Mesodermal cell (in vitro differentiated cells): ENCODE data around the gene SRRM4.

ENCODE experiments used
- H3K27ac ChIP-seq: 2 replicates; pipeline ENCODE4 v1.7.0; 2013; ENCODE audit warnings: mild to moderate bottlenecking, low read depth, low read length, moderate library complexity; ENCODE audit not compliant: severe bottlenecking
- H3K36me3 ChIP-seq: 2 replicates; pipeline ENCODE4 v1.7.1; 2013; ENCODE audit warnings: mild to moderate bottlenecking, low read length, moderate library complexity; ENCODE audit not compliant: control insufficient read depth, insufficient read depth
- H3K4me1 ChIP-seq: one replicate; pipeline ENCODE4 v1.7.1; 2013; ENCODE audit warnings: mild to moderate bottlenecking, low read length; ENCODE audit not compliant: insufficient read depth, control insufficient read depth, poor library complexity, severe bottlenecking
- H3K4me3 ChIP-seq: 2 replicates; pipeline ENCODE4 v1.7.0; 2013; ENCODE audit warnings: low read length, control low read depth, mild to moderate bottlenecking; ENCODE audit not compliant: insufficient read depth, poor library complexity, severe bottlenecking; ENCODE audit errors: extremely low read depth
- H3K9me3 ChIP-seq: 2 replicates; pipeline ENCODE4 v1.7.1; 2013; ENCODE audit warnings: mild to moderate bottlenecking, low read length, moderate library complexity; ENCODE audit not compliant: control insufficient read depth
- WGBS, 2 experiments: methylation state at CpG; one replicate each; pipeline ENCODE4 v1.1.5; 2013; ENCODE audit warnings: missing lambda C conversion rate in 2 of 2; ENCODE audit not compliant: insufficient coverage in 2 of 2; 5-methylcytosine and 5-hydroxymethylcytosine counted together

Gene SRRM4

GRCh38 chr12:119122047-119122446 is 140.7 kb downstream of the SRRM4 start:
- H3K36me3 ChIP-seq = no peaks in the 10 kb centered on the region
- no peaks in the 10 kb centered on the region for H3K9me3 ChIP-seq
- 85 to 86% methylated on average over 2 to 3 of the region's 5 CpGs for WGBS, 2 experiments
- H3K4me1 ChIP-seq = no peaks in the 10 kb centered on the region
- no peak overlapping the region for H3K27ac ChIP-seq
- H3K4me3 ChIP-seq = no peak overlapping the region

GRCh38 chr12:119122751-119123150 is 141.4 kb downstream of the SRRM4 start:
- H3K4me1 ChIP-seq = no peaks in the 10 kb centered on the region
- WGBS, 2 experiments = 66 to 74% methylated on average over 3 of the region's 4 CpGs

GRCh38 chr12:119128527-119128926 is 147.2 kb downstream of the SRRM4 start:
- no peaks in the 10 kb centered on the region for H3K36me3 ChIP-seq
- WGBS, 2 experiments = 79 to 100% methylated on average over 1 to 3 of the region's 3 CpGs
- no peaks in the 10 kb centered on the region for H3K4me1 ChIP-seq
- H3K9me3 ChIP-seq = no peaks in the 10 kb centered on the region
- no peak overlapping the region for H3K4me3 ChIP-seq
- H3K27ac ChIP-seq = no peak overlapping the region

More at GRCh38 chr12:119122751-119123150, 141.4 kb downstream of the SRRM4 start:
- H3K9me3 ChIP-seq = no peaks in the 10 kb centered on the region
- H3K36me3 ChIP-seq = no peaks in the 10 kb centered on the region
- H3K27ac ChIP-seq = no peak overlapping the region
- H3K4me3 ChIP-seq = no peak overlapping the region

GRCh38 chr12:119129827-119130434 is 148.6 kb downstream of the SRRM4 start:
- no peaks in the 10 kb centered on the region for H3K36me3 ChIP-seq
- H3K27ac ChIP-seq = no peak overlapping the region
- H3K4me3 ChIP-seq = no peak overlapping the region
- H3K9me3 ChIP-seq = no peaks in the 10 kb centered on the region
- WGBS, 2 experiments = 80 to 83% methylated on average over 3 of the region's 3 CpGs
- no peaks in the 10 kb centered on the region for H3K4me1 ChIP-seq

- 88 to 100% methylated on average over 2 to 7 of the region's 10 CpGs for WGBS, 2 experiments
- Histone ChIP-seq H3K4me3 (no peak overlapping the region), H3K9me3 (no peaks in the 10 kb centered on the region), H3K36me3 (no peaks in the 10 kb centered on the region), H3K27ac (no peak overlapping the region), H3K4me1 (no peaks in the 10 kb centered on the region)
These were observed 149.2 kb downstream of the SRRM4 start for GRCh38 chr12:119130523-119130922.

- no peaks in the 10 kb centered on the region for H3K4me1 ChIP-seq
- no peak overlapping the region for H3K27ac ChIP-seq
- no peak overlapping the region for H3K4me3 ChIP-seq
- H3K36me3 ChIP-seq = no peaks in the 10 kb centered on the region
- H3K9me3 ChIP-seq = no peaks in the 10 kb centered on the region
- WGBS, 2 experiments = 92 to 93% methylated on average over 3 of the region's 3 CpGs
These were observed 153.1 kb downstream of the SRRM4 start for GRCh38 chr12:119134284-119135072.

GRCh38 chr12:119136811-119137410 is 155.6 kb downstream of the SRRM4 start:
- 90% methylated on average over 2 of the region's 4 CpGs; no CpG with 5 or more reads in 1 of the 2 experiments for WGBS, 2 experiments
- Histone ChIP-seq H3K4me3 (no peak overlapping the region), H3K4me1 (no peaks in the 10 kb centered on the region), H3K36me3 (no peaks in the 10 kb centered on the region), H3K9me3 (no peaks in the 10 kb centered on the region), H3K27ac (no peak overlapping the region)

- 93 to 100% methylated on average over 1 to 2 of the region's 2 CpGs for WGBS, 2 experiments
- no peaks in the 10 kb centered on the region for H3K36me3 ChIP-seq
These were observed 158.1 kb downstream of the SRRM4 start for GRCh38 chr12:119139448-119139847.

GRCh38 chr12:119145367-119145766 is 164.0 kb downstream of the SRRM4 start:
- Histone ChIP-seq H3K9me3 (no peaks in the 10 kb centered on the region), H3K36me3 (no peaks in the 10 kb centered on the region), H3K27ac (no peak overlapping the region), H3K4me3 (no peak overlapping the region), H3K4me1 (peaks cover 6% of the 10 kb centered on the region)
- 63 to 66% methylated on average over 6 to 10 of the region's 13 CpGs for WGBS, 2 experiments

More at GRCh38 chr12:119139448-119139847, 158.1 kb downstream of the SRRM4 start:
- Histone ChIP-seq H3K9me3 (no peaks in the 10 kb centered on the region), H3K4me3 (no peak overlapping the region), H3K4me1 (no peaks in the 10 kb centered on the region), H3K27ac (no peak overlapping the region)

GRCh38 chr12:119147847-119148448 is 166.6 kb downstream of the SRRM4 start:
- Histone ChIP-seq H3K4me1 (peaks cover 6% of the 10 kb centered on the region), H3K27ac (peak overlapping the region; percentile 30), H3K4me3 (no peak overlapping the region), H3K36me3 (no peaks in the 10 kb centered on the region), H3K9me3 (no peaks in the 10 kb centered on the region)
- WGBS, 2 experiments = 42 to 80% methylated on average over 1 to 2 of the region's 2 CpGs
